ENCODE data around the gene CD83.
"Not testable (repeated sequence)": the region's sequence is repeated elsewhere in the genome, so short reads cannot be mapped to it uniquely, and the experiment has no call there.

The CD83 gene

GRCh38 chr6:14149053-14149738, 31.6 kb downstream of the CD83 start:
- DNase-seq (ENCODE audit: low read depth): no peak

DNA sequence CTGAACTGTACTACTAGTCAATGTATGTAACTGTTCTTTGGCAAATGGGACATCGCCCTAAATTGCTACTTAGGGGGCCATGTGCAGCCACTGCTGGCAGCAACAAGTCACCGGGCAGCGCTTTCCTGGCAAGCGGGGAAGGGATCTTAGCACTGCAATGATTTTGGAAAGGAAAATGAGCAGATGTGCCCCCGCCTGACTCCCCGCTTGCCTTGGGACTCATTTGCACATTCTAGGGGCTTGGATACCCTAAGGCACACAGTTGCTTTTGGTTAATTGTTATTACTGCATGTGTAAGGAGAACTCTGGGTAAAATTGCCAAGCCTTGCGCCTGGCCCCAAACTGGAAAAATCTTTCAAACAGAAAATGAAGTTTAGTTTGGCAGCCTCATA, 32.2 kb downstream of the CD83 start:
- DNase-seq (ENCODE audit: low read depth): no peak

DNA sequence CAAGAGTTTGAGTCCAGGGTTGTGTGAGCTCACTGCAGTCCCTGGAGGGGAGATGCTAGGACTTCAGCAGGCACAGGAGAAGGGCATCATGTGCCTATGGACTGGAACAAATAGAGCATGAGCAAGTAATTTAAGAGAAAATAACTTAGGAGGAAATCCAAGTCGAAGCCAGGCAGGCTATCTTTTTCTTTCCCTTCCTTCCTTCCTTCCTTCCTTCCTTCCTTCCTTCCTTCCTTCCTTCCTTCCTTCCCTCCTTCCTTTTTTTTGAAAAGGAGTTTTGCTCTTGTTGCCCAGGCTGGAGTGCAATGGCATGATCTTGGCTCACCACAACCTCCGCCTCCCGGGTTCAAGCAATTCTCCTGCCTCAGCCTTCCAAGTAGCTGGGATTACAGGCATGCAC, 33.7 kb downstream of the CD83 start:
- not testable (repeated sequence) for DNase-seq (ENCODE audit: low read depth)

DNA sequence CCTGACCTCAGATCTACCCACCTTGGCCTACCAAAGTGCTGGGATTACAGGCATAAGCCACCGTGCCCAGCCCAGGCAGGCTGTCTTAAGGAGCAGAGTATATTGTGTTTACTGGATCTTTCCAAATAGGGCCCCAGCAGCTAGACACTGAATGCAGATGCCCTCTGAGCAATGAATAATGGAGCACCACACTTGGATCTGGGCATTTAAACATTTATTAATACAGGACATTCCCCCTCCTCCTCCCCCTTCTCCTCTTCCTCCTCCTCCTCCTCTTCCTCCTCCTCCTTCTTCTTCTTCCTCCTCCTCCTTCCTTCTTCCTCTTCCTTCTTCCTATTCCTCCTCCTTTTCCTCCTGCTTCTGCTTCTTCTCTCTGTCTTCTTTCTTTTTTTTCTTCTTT, 34.2 kb downstream of the CD83 start:
- DNase-seq (ENCODE audit: low read depth): no peak

DNA sequence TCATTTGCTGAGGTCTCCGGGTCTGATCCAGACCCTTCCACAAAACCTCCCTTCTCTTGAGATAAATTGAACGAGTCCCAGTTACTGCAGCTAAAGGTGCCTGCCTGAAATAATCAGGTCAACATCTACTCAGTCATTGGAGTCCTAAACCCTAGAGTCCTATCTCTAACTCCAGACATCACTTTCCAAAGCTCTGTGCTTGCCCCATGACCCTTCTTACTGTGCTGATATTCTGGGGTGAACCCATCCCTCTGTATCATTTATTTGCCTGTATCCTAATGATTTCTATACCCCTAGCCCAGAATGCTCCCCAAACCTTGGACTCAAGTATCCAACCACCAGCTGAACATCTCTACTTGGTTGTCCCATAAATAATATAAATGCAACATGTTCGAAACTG, 35.7 kb downstream of the CD83 start:
- DNase-seq (ENCODE audit: low read depth): no peak

DNA sequence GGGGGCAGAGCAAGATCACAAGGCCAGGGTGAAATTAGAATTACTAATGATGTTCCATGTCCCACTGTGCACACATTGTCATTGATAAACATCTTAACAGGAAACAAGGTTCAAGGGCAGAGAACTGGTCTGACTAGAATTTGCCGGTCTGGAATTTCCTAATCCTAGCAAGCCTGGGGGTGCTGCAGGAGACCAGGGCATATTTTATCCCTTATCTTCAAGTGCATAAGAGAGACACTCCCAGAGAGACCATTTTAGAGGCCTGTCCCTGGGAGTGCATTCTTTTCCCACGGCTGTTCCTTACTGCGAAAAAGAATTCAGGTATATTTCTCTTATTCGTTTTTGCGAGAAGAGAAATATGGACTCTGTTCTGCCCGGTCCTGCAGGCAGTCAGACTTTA, 41.5 kb downstream of the CD83 start:
- DNase-seq (ENCODE audit: low read depth): no peak

DNA sequence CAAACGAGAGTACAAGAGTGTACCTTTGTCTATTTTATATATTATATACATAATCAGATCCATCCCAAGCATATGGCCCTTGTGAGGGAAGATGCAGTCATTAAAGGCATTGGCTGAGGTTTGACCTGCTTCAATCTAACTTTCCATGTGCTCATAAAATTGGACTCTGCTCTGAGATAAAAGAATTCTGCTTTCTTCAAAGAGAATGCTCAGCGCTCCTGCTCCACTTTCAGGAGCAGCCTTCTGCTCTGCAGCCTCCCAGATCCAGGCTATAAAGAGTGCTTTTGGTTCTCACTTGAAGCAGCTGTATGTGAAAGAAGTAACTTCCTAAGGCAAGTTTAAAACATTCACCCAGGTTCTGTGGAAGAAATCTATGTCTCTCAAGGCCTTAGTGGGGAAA, 45.3 kb downstream of the CD83 start:
- DNase-seq (ENCODE audit: low read depth): no peak

DNA sequence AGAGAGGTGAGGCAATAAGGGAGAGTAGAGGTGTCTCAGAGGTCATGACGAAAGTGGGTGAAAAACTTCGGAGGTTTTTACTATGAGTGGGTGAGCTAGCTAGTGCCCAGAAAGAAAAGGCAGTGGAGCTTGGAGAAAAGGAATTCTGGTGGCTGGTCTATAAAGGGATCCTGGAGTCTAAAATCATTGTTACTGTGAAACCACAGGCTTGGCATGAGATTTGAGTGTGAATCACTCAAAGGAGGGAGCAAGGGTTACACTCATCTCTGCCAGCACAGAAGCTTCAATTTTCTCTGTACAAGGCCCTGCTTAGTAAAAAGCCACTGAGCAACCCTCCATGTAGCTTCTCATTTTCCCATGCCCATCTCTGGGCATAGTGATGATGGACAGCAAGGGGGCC, 47.5 kb downstream of the CD83 start:
- peak; percentile 50 for DNase-seq (ENCODE audit: low read depth)

GRCh38 chr6:14166839-14167238, 49.3 kb downstream of the CD83 start:
- DNase-seq (ENCODE audit: low read depth): no peak

DNA sequence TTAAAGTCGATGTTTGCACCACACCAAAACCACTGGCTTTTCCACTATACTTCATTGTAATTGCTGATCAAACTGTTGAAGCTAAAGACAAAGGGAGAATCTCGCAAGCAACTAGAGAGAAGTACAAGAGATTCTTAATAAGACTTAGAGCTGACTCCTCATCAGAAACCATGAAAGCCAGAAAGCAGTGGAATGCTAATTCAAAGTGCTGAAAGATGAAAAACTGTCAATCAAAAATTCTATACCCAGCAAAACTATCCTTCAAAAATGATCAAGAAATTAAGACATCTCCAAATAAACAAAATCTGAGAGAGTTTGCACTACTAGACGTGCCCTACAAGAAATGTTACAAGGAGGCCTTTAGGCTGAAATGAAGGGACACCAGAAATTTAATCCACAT, 52.6 kb downstream of the CD83 start:
- DNase-seq (ENCODE audit: low read depth): no peak

DNA sequence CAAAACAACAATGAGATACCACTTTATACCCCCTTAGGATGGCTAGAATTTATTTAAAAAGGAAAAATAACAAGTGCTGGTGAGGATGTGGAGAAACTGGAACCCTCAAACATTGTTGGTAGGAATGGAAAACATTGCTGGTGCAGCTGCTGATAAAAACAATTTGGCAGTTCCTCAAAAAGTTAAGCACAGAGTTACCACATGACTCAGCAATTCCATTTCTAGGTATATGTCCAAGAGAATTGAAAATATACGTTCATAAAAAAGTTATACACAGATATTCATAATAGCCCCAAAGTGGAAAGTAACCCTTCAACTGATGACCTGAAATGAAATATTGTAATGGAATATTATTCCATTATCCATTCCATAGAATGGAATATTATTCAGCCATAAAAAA, 55.0 kb downstream of the CD83 start:
- no peak for DNase-seq (ENCODE audit: low read depth)

DNA sequence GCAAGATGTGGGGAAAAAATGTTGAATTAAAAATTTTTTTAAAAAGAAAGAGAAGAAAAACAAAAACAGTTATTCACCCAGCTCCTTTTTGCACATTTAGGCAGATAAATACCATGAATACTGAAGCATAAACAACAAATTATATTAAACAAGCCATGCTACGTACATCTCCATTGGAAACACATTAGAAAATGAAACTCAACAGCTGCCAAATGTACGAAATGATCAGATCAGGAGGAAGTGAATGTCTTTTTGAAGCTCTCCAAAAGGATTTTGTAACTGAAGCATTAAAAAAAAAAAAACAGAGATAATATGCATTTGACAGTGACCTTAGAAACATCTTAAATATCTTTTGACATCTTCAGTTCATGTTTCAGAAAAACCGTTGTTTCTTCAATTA, 56.7 kb downstream of the CD83 start:
- no peak for DNase-seq (ENCODE audit: low read depth)

DNA sequence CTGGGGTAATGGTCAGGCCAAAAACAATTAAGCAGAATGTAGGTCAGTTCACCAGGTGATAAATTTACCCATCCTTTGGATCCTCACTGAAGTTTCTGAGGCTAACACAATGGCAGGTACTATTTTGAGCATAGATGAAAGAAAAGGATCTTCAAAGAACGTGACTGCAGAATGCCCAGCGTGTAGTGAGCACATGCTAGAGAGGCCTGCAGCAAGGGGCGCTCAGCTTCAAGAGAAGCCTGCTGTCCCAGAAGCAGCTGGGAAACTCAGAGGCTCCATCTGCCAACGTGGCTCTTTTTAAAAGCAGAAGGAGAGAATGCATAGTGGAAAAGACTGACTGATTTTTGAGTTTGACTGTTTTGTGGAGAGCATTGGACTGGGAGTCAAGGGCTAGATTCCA, 57.4 kb downstream of the CD83 start:
- DNase-seq (ENCODE audit: low read depth): no peak

DNA sequence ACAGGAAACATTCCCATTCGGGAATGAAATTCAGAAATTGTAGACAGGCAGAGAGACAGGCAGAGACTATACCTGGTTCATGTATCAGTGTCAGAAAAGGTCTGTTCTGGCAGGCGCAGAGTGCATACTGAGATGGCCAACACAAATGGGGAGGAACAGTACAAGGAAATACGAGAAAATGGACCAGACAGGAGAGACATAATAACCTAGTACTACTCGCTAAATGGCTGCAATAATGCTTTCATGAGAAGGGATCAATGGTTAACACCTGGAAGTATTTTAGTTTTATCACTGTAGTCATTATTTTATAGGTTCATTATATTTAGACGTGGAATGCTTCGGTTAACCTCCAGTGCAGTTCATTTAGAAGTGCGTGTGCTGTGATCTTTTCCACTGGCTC, 58.9 kb downstream of the CD83 start:
- DNase-seq (ENCODE audit: low read depth): no peak

GRCh38 chr6:14177413-14178082, 60.0 kb downstream of the CD83 start:
- DNase-seq (ENCODE audit: low read depth): no peak

DNA sequence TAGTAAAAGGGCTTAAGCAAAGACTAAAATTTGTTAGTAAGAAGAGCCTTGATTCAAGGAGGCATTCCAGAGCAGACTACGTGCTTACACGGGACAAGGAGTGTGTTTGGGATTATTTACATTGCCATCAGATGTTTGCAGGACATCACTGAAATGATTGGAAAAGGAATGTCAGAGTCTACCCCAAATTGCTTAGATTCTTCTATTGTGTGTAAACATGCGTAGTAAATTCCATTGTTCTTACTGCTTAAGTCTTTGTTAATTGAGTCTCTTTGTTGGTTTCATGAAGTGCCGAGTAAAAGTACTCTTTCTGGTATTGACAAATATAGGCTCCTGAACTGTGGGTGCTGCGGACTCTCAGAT, 60.5 kb downstream of the CD83 start:
- no peak for DNase-seq (ENCODE audit: low read depth)

- DNase-seq (ENCODE audit: low read depth): no peak
These were observed 63.0 kb downstream of the CD83 start for GRCh38 chr6:14180609-14181008.

DNA sequence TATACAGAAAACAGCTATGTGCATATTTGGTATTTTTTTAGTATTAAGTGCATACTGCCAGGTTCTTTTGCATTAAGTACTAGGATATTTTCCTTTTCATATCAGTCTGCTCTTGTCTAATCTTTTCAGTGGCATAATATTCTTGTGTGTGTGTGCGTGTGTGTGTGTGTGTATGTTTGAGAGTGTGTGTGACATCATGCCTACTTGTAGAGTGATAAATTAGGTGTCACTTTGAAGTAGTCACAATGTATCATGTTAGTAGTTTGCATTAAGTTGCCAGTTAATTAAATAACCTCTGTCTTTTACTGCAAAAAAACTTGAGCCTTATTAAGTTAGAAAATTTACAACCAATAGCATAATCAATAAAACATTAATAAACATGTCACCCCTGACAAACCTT, 65.3 kb downstream of the CD83 start:
- no peak for DNase-seq (ENCODE audit: low read depth)

All from HS-5 (cell line).